Measurements from ENCODE around the gene DNAH8. TPM values are rescaled to one million over a fixed set of nuclear protein-coding genes. Genes with fewer than 3 reads are reported as not detected.

The DNAH8 gene
- polyA plus RNA-seq, 1 of the 3 experiments (the other 2 are of a cell fraction), result not detected

DNA sequence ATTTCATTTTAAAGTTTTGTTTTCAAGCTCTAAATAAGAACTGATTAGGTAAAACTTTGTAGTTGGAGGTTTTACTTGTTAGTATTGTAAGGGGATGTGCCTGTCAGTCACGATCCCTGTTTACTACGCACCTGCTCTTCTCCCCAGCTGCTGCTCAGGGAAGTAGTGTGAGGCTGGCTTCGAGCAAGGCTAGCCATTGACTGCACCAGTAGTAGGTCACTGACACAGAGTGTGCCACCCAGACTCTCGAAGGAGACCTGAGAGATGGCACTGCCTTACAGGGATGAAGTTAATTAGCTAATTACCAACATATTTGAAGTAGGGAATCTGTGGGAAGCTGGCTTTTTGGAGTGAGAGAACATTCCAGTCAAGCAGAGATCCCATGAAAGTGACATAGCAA is 89.2 kb downstream of the DNAH8 start:
- H3K4me1 ChIP-seq (ENCODE audit: control insufficient read depth in 1 of 2, insufficient read depth in 2 of 2, low read depth in 1 of 2, low read length in 1 of 2), result peaks cover 0 to 8% of the 10 kb centered on the region in 2 experiments; a peak in 2 of 4 replicates
- POLR2A ChIA-PET, result no interaction called here
- DNase-seq, result no peak
- no peak overlapping the region for H2AFZ ChIP-seq (ENCODE audit: low read depth)
- H3K4me2 ChIP-seq, result no peak overlapping the region
- H3K4me3 ChIP-seq (ENCODE audit: low read depth in 2 of 2, low read length in 1 of 2), result no peak overlapping the region
- CTCF ChIA-PET, result interaction anchor here (0.8 to 1.0 kb wide), 2 partner anchors 10 to 23 kb away, joined by 3 to 4 read pairs; no protein-coding TSS in a partner anchor
- TF ChIP-seq, protein P1, sequence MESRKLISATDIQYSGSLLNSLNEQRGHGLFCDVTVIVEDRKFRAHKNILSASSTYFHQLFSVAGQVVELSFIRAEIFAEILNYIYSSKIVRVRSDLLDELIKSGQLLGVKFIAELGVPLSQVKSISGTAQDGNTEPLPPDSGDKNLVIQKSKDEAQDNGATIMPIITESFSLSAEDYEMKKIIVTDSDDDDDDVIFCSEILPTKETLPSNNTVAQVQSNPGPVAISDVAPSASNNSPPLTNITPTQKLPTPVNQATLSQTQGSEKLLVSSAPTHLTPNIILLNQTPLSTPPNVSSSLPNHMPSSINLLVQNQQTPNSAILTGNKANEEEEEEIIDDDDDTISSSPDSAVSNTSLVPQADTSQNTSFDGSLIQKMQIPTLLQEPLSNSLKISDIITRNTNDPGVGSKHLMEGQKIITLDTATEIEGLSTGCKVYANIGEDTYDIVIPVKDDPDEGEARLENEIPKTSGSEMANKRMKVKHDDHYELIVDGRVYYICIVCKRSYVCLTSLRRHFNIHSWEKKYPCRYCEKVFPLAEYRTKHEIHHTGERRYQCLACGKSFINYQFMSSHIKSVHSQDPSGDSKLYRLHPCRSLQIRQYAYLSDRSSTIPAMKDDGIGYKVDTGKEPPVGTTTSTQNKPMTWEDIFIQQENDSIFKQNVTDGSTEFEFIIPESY (IDR thresholded peaks at IDR 0.05; ENCODE audit: borderline replicate concordance, low read depth), result no peak
- TF ChIP-seq NRF1 (IDR thresholded peaks at IDR 0.05; ENCODE audit: low read depth, low read length) (no peak), JUND (IDR thresholded peaks at IDR 0.05) (no peak), NFIC (IDR thresholded peaks at IDR 0.05; ENCODE audit: borderline replicate concordance) (no peak)
- no peaks in the 10 kb centered on the region for H3F3A ChIP-seq (replicated peaks; ENCODE audit: insufficient read depth)
- H3K9ac ChIP-seq, result no peak overlapping the region
- H3K36me3 ChIP-seq (replicated peaks in 1 of 2; ENCODE audit: control insufficient read depth in 1 of 2, insufficient read depth in 2 of 2, low read length in 1 of 2), result no peaks in the 10 kb centered on the region
- H3K9me2 ChIP-seq, result no peaks in the 10 kb centered on the region
- no peak overlapping the region for H3K27ac ChIP-seq (ENCODE audit: low read depth in 2 of 2, low read length in 1 of 2)
- H4K20me1 ChIP-seq (ENCODE audit: insufficient read depth), result no peaks in the 10 kb centered on the region
- WGBS (ENCODE audit: low lambda C conversion rate), result 57% methylated on average over 4 of the region's 4 CpGs
- H3K79me2 ChIP-seq (ENCODE audit: insufficient read depth), result no peaks in the 10 kb centered on the region
- no peaks in the 10 kb centered on the region for H3K9me3 ChIP-seq
- H3K27me3 ChIP-seq (ENCODE audit: insufficient read depth), result 0 out of 2 replicates have a peak, but pooled peaks cover 4% of the 10 kb centered on the region

DNA sequence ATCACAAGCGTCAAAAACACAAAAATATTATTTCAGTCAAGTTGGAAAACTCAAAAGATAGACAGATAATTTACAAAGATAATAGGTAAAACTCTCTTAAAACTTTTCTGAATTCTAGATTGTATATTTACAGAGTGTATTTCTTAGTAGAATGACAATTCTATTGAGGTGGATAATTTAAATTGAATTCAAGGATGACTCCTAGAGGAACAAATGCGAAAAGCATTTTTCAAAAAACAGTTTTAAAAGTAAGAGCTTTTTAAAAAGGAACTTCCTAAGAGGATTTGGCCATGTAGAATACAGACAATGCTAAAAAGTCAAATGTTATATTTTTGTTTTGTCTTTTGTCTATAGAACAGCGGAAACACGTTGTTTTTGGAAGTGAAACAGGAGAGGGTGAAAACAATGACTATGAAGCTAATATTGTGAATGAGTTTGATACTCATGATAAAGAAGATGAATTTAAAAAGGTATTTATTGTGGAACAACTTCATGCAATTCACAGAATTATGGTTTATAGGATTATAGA is 90.1 kb downstream of the DNAH8 start:
- Histone ChIP-seq H3K27ac (ENCODE audit: low read depth in 2 of 2, low read length in 1 of 2) (no peak overlapping the region), H3F3A (replicated peaks; ENCODE audit: insufficient read depth) (no peaks in the 10 kb centered on the region), H3K9me3 (no peaks in the 10 kb centered on the region), H3K9ac (no peak overlapping the region), H3K9me2 (no peaks in the 10 kb centered on the region), H4K20me1 (ENCODE audit: insufficient read depth) (no peaks in the 10 kb centered on the region), H3K4me1 (ENCODE audit: control insufficient read depth in 1 of 2, insufficient read depth in 2 of 2, low read depth in 1 of 2, low read length in 1 of 2) (peaks cover 0 to 8% of the 10 kb centered on the region in 2 experiments; a peak in 2 of 4 replicates), H3K36me3 (replicated peaks in 1 of 2; ENCODE audit: control insufficient read depth in 1 of 2, insufficient read depth in 2 of 2, low read length in 1 of 2) (no peaks in the 10 kb centered on the region), H3K79me2 (ENCODE audit: insufficient read depth) (no peaks in the 10 kb centered on the region), H3K4me3 (ENCODE audit: low read depth in 2 of 2, low read length in 1 of 2) (no peak overlapping the region), H3K4me2 (no peak overlapping the region), H3K27me3 (ENCODE audit: insufficient read depth) (0 out of 2 replicates have a peak, but pooled peaks cover 4% of the 10 kb centered on the region), H2AFZ (ENCODE audit: low read depth) (no peak overlapping the region)
- DNase-seq, result no peak
- CTCF ChIA-PET, result interaction anchor here (1.0 kb wide), 3 partner anchors 24 to 347 kb away, joined by 3 to 4 read pairs (median 3); no protein-coding TSS in a partner anchor
- peak; percentile 29; the same call in 1 of the 2 replicates for TF ChIP-seq RAD21 (IDR thresholded peaks at IDR 0.05; ENCODE audit: low read length)
- TF ChIP-seq, protein P2, sequence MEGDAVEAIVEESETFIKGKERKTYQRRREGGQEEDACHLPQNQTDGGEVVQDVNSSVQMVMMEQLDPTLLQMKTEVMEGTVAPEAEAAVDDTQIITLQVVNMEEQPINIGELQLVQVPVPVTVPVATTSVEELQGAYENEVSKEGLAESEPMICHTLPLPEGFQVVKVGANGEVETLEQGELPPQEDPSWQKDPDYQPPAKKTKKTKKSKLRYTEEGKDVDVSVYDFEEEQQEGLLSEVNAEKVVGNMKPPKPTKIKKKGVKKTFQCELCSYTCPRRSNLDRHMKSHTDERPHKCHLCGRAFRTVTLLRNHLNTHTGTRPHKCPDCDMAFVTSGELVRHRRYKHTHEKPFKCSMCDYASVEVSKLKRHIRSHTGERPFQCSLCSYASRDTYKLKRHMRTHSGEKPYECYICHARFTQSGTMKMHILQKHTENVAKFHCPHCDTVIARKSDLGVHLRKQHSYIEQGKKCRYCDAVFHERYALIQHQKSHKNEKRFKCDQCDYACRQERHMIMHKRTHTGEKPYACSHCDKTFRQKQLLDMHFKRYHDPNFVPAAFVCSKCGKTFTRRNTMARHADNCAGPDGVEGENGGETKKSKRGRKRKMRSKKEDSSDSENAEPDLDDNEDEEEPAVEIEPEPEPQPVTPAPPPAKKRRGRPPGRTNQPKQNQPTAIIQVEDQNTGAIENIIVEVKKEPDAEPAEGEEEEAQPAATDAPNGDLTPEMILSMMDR (IDR thresholded peaks at IDR 0.05), result peak; percentile 39; the same call in 1 of the 2 replicates
- no peak for TF ChIP-seq SMC3 (IDR thresholded peaks at IDR 0.05; ENCODE audit: low read depth, low read length)
- POLR2A ChIA-PET, result no interaction called here
- WGBS (ENCODE audit: low lambda C conversion rate), result 64% methylated on average over 4 of the region's 4 CpGs
